BJ (cell line): ENCODE results near the gene EPS15. TPM values are rescaled to one million over a fixed set of nuclear protein-coding genes. Genes with fewer than 3 reads are reported as not detected.
"Not testable (repeated sequence)": the region's sequence is repeated elsewhere in the genome, so short reads cannot be mapped to it uniquely, and the experiment has no call there.

Experiments used
- CTCF ChIA-PET: fragments of 350-600 bp; formaldehyde crosslinking; extraction: SDS; loops from one replicate; lab custom pipeline; 2021; ENCODE audit warnings: antibody characterized with exemption, inconsistent platforms; lab: Yijun Ruan, JAX
- POLR2A ChIA-PET: fragments of 300-600 bp; sonication (Branson Sonifier 250); formaldehyde crosslinking; extraction: SDS; loops from one replicate; lab custom pipeline; 2021; ENCODE audit warnings: antibody characterized with exemption; lab: Charles Lee
- DNase-seq: peaks from one replicate; pipeline ENCODE4 v3.0.0-alpha.2; 2011; ENCODE audit warnings: low read depth
- H3K27me3 ChIP-seq: 2 replicates; pipeline ENCODE4 v1.6.0; 2011; ENCODE audit warnings: low read length; ENCODE audit not compliant: control insufficient read depth, insufficient read depth
- H3K36me3 ChIP-seq: 2 replicates; pipeline ENCODE4 v1.5.1; 2011; ENCODE audit warnings: low read length; ENCODE audit not compliant: control insufficient read depth, insufficient read depth
- H3K4me3 ChIP-seq: 2 replicates; pipeline ENCODE4 v1.5.1; 2011; ENCODE audit warnings: low read depth, mild to moderate bottlenecking, control low read depth, low read length
- CTCF ChIP-seq: IDR thresholded peaks from 2 replicates; pipeline ENCODE4 v1.5.1; 2011; ENCODE audit warnings: low read depth, mild to moderate bottlenecking, control low read depth, inconsistent platforms, low read length, moderate library complexity; ENCODE audit not compliant: insufficient read depth
- polyA plus RNA-seq: library from polyadenylated mRNA; depleted of rRNA; stranded (reverse); fragments of >200 nt; gene quantifications from 2 replicates; pipeline ENCODE4 v1.2.3, GENCODE V29; 2011

Gene EPS15
- polyA plus RNA-seq, 1 experiment = 18.7 TPM

GRCh38 chr1:51410568-51411460, 108.3 kb downstream of the EPS15 start:
- CTCF ChIA-PET = no interaction called here
- no peak for DNase-seq
- POLR2A ChIA-PET = interaction anchor here (0.6 kb wide), 1 partner anchor 12 kb away, joined by 6 read pairs; no protein-coding TSS in a partner anchor

GRCh38 chr1:51409755-51410541, 109.1 kb downstream of the EPS15 start:
- POLR2A ChIA-PET = interaction anchor here (0.6 kb wide), 1 partner anchor 13 kb away, joined by 6 read pairs; no protein-coding TSS in a partner anchor
- H3K27me3 ChIP-seq, CTCF ChIA-PET, DNase-seq, H3K4me3 ChIP-seq, H3K36me3 ChIP-seq: not testable (repeated sequence)

More at GRCh38 chr1:51410568-51411460, 108.3 kb downstream of the EPS15 start:
- H3K27me3 ChIP-seq = no peaks in the 10 kb centered on the region
- H3K4me3 ChIP-seq = no peak overlapping the region
- H3K36me3 ChIP-seq = peaks cover 5% of the 10 kb centered on the region
- no peak for TF ChIP-seq CTCF

- ChIA-PET POLR2A (no interaction called here), CTCF (no interaction called here)
- DNase-seq = no peak
- no peaks in the 10 kb centered on the region for H3K27me3 ChIP-seq
- TF ChIP-seq CTCF = no peak
- H3K36me3 ChIP-seq = no peaks in the 10 kb centered on the region; the same call in none of the 2 replicates
- H3K4me3 ChIP-seq = no peak overlapping the region
Measured at GRCh38 chr1:51392241-51392640, 126.8 kb downstream of the EPS15 start.

- DNase-seq, POLR2A ChIA-PET, H3K36me3 ChIP-seq, H3K4me3 ChIP-seq, H3K27me3 ChIP-seq, CTCF ChIA-PET: not testable (repeated sequence)
Measured at GRCh38 chr1:51390641-51391040, 128.4 kb downstream of the EPS15 start.

GRCh38 chr1:51387288-51387687, 131.8 kb downstream of the EPS15 start:
- CTCF ChIA-PET, H3K27me3 ChIP-seq, DNase-seq, H3K36me3 ChIP-seq, H3K4me3 ChIP-seq, POLR2A ChIA-PET: not testable (repeated sequence)

GRCh38 chr1:51386259-51386658, 132.8 kb downstream of the EPS15 start:
- H3K27me3 ChIP-seq, POLR2A ChIA-PET, CTCF ChIA-PET: not testable (repeated sequence)

GRCh38 chr1:51385776-51386175, 133.3 kb downstream of the EPS15 start:
- Histone ChIP-seq H3K36me3 (no peaks in the 10 kb centered on the region), H3K27me3 (no peaks in the 10 kb centered on the region), H3K4me3 (no peak overlapping the region)
- TF ChIP-seq CTCF = no peak
- ChIA-PET CTCF (no interaction called here), POLR2A (no interaction called here)
- no peak for DNase-seq

More at GRCh38 chr1:51386259-51386658, 132.8 kb downstream of the EPS15 start:
- DNase-seq, H3K4me3 ChIP-seq, H3K36me3 ChIP-seq: not testable (repeated sequence)
